ENCODE results near the gene S100A10. TPM values are rescaled to one million over a fixed set of nuclear protein-coding genes. Genes with fewer than 3 reads are reported as not detected.

S100A10 gene
- total RNA-seq (408 and 485 TPM in 2 replicates), polyA plus RNA-seq (3,367 and 3,493 TPM in 2 replicates)

DNA sequence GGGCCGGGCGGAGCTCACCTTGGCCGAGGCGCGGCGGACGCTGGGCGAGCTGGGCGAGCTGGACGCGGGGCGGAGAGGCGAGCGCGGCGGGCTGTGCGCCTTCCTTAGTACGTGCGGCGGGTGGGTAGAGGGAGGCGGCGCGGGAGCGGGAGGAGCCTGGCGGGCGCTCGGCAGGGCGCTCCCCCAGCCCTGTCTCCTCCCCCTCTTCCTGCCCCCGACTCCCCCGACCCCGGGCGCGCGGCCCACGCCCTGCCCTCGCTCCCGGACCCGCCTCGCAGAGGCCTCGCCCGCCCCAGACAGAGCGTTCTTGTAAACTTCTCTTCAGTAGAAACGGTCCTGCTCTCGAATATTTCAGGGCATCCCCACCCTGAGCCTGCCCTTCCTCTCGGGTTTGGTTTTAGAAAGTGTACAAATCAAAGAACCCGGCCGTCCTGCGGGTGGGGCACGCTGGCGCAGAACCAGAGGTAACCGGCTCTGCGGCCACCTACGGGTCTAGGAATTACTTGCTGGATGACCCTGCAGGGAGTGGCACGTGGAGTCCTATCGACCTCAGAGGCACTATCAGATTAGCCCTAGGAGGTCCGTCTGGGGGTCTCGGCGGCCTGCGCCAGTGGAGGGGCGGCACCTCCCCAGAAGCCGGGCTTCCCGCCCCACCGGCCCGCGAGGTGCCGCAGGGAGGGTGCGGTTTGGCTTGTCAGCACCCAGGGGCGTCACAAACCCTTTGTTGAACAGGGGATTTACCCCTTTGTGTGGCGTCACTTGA, at the start of gene S100A10:
TSS of gene S100A10 (minus strand) at position 126 of the 763 bp plus-strand sequence. CDS start 7,629 bp downstream, outside the sequence.
- Histone ChIP-seq H3K27ac (peak within 1 kb of the TSS; percentile 100), H3K9me2 (replicated peaks; ENCODE audit: insufficient read depth) (no peaks in the 10 kb centered on the region), H3K36me3 (replicated peaks; ENCODE audit: insufficient read depth, low read depth) (no peaks in the 10 kb centered on the region), H3K4me3 (peak within 1 kb of the TSS; percentile 84), H2AFZ (peak within 1 kb of the TSS; percentile 65), H4K20me1 (ENCODE audit: insufficient read depth, poor library complexity, severe bottlenecking) (peaks cover 18% of the 10 kb centered on the region), H3K4me1 (ENCODE audit: insufficient read depth) (peaks cover 42% of the 10 kb centered on the region), H3K4me2 (peak within 1 kb of the TSS; percentile 91), H3K79me2 (peaks cover 48% of the 10 kb centered on the region), H3K27me3 (no peaks in the 10 kb centered on the region), H3K9me3 (ENCODE audit: low read depth) (no peaks in the 10 kb centered on the region)
- TF ChIP-seq EZH2phosphoT487 (IDR thresholded peaks at IDR 0.05; ENCODE audit: low read depth, severe bottlenecking, unreplicated experiment) (no peak), EZH2 (IDR thresholded peaks at IDR 0.05; ENCODE audit: borderline replicate concordance) (no peak)
- TF ChIP-seq, protein P1, sequence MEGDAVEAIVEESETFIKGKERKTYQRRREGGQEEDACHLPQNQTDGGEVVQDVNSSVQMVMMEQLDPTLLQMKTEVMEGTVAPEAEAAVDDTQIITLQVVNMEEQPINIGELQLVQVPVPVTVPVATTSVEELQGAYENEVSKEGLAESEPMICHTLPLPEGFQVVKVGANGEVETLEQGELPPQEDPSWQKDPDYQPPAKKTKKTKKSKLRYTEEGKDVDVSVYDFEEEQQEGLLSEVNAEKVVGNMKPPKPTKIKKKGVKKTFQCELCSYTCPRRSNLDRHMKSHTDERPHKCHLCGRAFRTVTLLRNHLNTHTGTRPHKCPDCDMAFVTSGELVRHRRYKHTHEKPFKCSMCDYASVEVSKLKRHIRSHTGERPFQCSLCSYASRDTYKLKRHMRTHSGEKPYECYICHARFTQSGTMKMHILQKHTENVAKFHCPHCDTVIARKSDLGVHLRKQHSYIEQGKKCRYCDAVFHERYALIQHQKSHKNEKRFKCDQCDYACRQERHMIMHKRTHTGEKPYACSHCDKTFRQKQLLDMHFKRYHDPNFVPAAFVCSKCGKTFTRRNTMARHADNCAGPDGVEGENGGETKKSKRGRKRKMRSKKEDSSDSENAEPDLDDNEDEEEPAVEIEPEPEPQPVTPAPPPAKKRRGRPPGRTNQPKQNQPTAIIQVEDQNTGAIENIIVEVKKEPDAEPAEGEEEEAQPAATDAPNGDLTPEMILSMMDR (IDR thresholded peaks at IDR 0.05; ENCODE audit: poor library complexity) = no peak
- 3% methylated on average over 32 of the region's 69 CpGs for WGBS (ENCODE audit: low lambda C conversion rate, missing lambda C conversion rate)
- DNase-seq (ENCODE audit: low spot score) = peak; percentile 93

GRCh38 chr1:152042030-152042429, 48.4 kb upstream of the S100A10 start:
- no peaks in the 10 kb centered on the region for H3K9me2 ChIP-seq (replicated peaks; ENCODE audit: insufficient read depth)
- no peak overlapping the region for H2AFZ ChIP-seq
- no peaks in the 10 kb centered on the region for H3K79me2 ChIP-seq
- H3K27me3 ChIP-seq = no peaks in the 10 kb centered on the region
- no peak overlapping the region for H3K4me2 ChIP-seq
- H3K27ac ChIP-seq = no peak overlapping the region
- no peaks in the 10 kb centered on the region for H3K9me3 ChIP-seq (ENCODE audit: low read depth)
- TF ChIP-seq EZH2 (IDR thresholded peaks at IDR 0.05; ENCODE audit: borderline replicate concordance) (no peak), EZH2phosphoT487 (IDR thresholded peaks at IDR 0.05; ENCODE audit: low read depth, severe bottlenecking, unreplicated experiment) (no peak)
- TF ChIP-seq, protein P1 (IDR thresholded peaks at IDR 0.05; ENCODE audit: poor library complexity) = no peak
- no peaks in the 10 kb centered on the region for H3K36me3 ChIP-seq (replicated peaks; ENCODE audit: insufficient read depth, low read depth)
- WGBS (ENCODE audit: low lambda C conversion rate, missing lambda C conversion rate) = 36% methylated on average over 1 of the region's 1 CpG
- DNase-seq (ENCODE audit: low spot score) = no peak
- H4K20me1 ChIP-seq (ENCODE audit: insufficient read depth, poor library complexity, severe bottlenecking) = no peaks in the 10 kb centered on the region
- peaks cover 5% of the 10 kb centered on the region for H3K4me1 ChIP-seq (ENCODE audit: insufficient read depth)
- H3K4me3 ChIP-seq = no peak overlapping the region

DNA sequence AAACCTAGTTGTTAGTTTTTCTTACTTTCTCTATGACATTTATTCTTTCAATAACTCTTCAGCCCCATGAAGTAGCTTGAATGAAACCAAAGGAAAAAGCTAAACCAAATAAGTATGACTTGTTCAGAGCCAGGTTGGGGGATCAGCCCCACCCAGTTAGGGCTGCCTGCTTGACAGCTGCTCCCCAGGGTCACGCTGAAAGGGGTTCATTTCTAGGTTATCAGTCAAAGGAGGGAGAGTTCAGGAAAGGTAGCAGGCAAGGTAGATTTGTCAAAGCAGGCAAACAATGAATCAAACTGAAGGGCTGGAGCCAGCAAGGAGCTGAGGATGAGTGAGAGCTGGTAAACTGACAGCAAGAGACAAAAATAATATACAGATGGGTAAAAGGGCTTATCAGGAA, 46.2 kb upstream of the S100A10 start:
- Histone ChIP-seq H3K4me1 (ENCODE audit: insufficient read depth) (peaks cover 4% of the 10 kb centered on the region), H3K9me3 (ENCODE audit: low read depth) (no peaks in the 10 kb centered on the region), H3K27ac (peak overlapping the region; percentile 9), H3K4me3 (no peak overlapping the region), H2AFZ (no peak overlapping the region), H3K27me3 (no peaks in the 10 kb centered on the region), H4K20me1 (ENCODE audit: insufficient read depth, poor library complexity, severe bottlenecking) (no peaks in the 10 kb centered on the region), H3K79me2 (peaks cover 9% of the 10 kb centered on the region), H3K9me2 (replicated peaks; ENCODE audit: insufficient read depth) (no peaks in the 10 kb centered on the region), H3K4me2 (no peak overlapping the region), H3K36me3 (replicated peaks; ENCODE audit: insufficient read depth, low read depth) (no peaks in the 10 kb centered on the region)
- WGBS (ENCODE audit: low lambda C conversion rate, missing lambda C conversion rate) = 45% methylated on average over 1 of the region's 1 CpG
- TF ChIP-seq, protein P1 (IDR thresholded peaks at IDR 0.05; ENCODE audit: poor library complexity) = no peak
- TF ChIP-seq EZH2 (IDR thresholded peaks at IDR 0.05; ENCODE audit: borderline replicate concordance) = no peak
- no peak for TF ChIP-seq EZH2phosphoT487 (IDR thresholded peaks at IDR 0.05; ENCODE audit: low read depth, severe bottlenecking, unreplicated experiment)
- no peak for DNase-seq (ENCODE audit: low spot score)

Measured in hepatocyte (in vitro differentiated cells).